Type B pancreatic cell (in vitro differentiated cells): ENCODE measurements around the gene NLGN1. TPM values are rescaled to one million over a fixed set of nuclear protein-coding genes. Genes with fewer than 3 reads are reported as not detected.

Source experiments
- DNase-seq: peaks from one replicate; pipeline ENCODE4 v3.0.0; 2021; ENCODE audit warnings: mixed read lengths; ENCODE audit not compliant: unreplicated experiment; ENCODE audit errors: extremely low spot score
- H3K27ac Mint-ChIP-seq: 2 replicates; pipeline ENCODE4 v1.8.0; 2021; ENCODE audit warnings: mild to moderate bottlenecking, mixed read lengths
- H3K27me3 Mint-ChIP-seq: 2 replicates; pipeline ENCODE4 v1.8.0; 2021; ENCODE audit warnings: mixed read lengths
- H3K36me3 Mint-ChIP-seq: 2 replicates; pipeline ENCODE4 v1.8.0; 2021; ENCODE audit warnings: mixed read lengths
- H3K4me1 Mint-ChIP-seq: one replicate; pipeline ENCODE4 v1.8.0; 2021; ENCODE audit warnings: mixed read lengths; ENCODE audit not compliant: unreplicated experiment
- H3K4me3 Mint-ChIP-seq: 2 replicates; pipeline ENCODE4 v1.8.0; 2021; ENCODE audit warnings: mild to moderate bottlenecking, mixed read lengths
- H3K9me3 Mint-ChIP-seq: 2 replicates; pipeline ENCODE4 v1.8.0; 2021; ENCODE audit warnings: mixed read lengths
- total RNA-seq: library from RNA; stranded (reverse); gene quantifications from 2 replicates; pipeline ENCODE4 v1.2.1, GENCODE V29; 2021; ENCODE audit warnings: low replicate concordance
- TF ChIP-seq, protein P1 (sequence below): fragments of 200-600 bp; sonication (generic); conservative IDR thresholded peaks from 2 replicates; pipeline ENCODE4 v1.5.0; 2021; ENCODE audit warnings: antibody characterized with exemption, mild to moderate bottlenecking

Gene NLGN1
- total RNA-seq, 1 donor from 2014 or later = 12.6 TPM

DNA sequence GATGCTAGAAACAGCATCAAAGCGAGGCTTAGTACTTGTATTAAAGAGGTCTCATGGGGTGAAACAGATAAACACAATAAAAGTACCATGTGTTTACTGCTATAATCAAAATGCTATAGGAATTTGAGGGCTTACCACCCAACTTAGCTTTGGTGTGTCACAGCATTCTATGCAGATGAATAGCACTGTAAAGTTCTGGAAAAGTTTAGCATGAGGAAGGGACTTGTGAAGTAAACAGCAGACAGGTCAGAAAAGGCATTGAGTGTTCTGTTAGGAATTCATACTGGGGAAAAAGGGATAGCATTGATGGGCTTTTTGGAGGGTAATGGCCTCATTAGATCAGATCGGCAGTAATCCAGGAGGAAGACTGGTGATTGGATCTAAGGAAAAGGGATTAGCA is 505.3 kb downstream of the NLGN1 start:
- no peaks in the 10 kb centered on the region for H3K27me3 Mint-ChIP-seq
- no peak overlapping the region for H3K4me3 Mint-ChIP-seq

DNA sequence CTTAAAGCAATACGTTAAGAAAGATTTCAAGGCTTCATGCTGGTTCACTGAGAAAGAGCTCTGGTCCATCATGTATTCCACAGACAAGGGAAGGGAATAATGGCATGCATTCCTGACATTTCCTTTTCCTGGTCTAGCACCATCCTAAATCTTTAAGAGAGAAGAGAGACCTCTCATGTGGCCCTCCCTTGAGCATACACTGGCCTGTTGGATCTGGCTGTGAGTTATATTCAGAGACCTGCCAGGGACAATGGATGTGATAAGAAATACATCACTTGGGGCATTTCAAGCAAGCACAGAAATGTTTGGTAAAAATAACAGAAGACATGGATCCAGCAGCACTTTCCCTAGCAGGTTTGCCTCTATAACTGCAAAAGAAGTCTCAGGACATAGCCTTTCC is 507.8 kb downstream of the NLGN1 start:
- no peak for DNase-seq
- H3K4me3 Mint-ChIP-seq = no peak overlapping the region
- H3K27me3 Mint-ChIP-seq = no peaks in the 10 kb centered on the region
- H3K36me3 Mint-ChIP-seq = no peaks in the 10 kb centered on the region
- TF ChIP-seq, protein P1, sequence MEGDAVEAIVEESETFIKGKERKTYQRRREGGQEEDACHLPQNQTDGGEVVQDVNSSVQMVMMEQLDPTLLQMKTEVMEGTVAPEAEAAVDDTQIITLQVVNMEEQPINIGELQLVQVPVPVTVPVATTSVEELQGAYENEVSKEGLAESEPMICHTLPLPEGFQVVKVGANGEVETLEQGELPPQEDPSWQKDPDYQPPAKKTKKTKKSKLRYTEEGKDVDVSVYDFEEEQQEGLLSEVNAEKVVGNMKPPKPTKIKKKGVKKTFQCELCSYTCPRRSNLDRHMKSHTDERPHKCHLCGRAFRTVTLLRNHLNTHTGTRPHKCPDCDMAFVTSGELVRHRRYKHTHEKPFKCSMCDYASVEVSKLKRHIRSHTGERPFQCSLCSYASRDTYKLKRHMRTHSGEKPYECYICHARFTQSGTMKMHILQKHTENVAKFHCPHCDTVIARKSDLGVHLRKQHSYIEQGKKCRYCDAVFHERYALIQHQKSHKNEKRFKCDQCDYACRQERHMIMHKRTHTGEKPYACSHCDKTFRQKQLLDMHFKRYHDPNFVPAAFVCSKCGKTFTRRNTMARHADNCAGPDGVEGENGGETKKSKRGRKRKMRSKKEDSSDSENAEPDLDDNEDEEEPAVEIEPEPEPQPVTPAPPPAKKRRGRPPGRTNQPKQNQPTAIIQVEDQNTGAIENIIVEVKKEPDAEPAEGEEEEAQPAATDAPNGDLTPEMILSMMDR = no peak
- no peaks in the 10 kb centered on the region for H3K9me3 Mint-ChIP-seq
- H3K4me1 Mint-ChIP-seq = peaks cover 6% of the 10 kb centered on the region
- no peak overlapping the region for H3K27ac Mint-ChIP-seq

More for the DNA sequence above, 505.3 kb downstream of the NLGN1 start:
- DNase-seq = no peak
- TF ChIP-seq, protein P1 = no peak
- Mint-ChIP-seq H3K36me3 (no peaks in the 10 kb centered on the region), H3K27ac (no peak overlapping the region), H3K4me1 (peaks cover 6% of the 10 kb centered on the region), H3K9me3 (no peaks in the 10 kb centered on the region)

DNA sequence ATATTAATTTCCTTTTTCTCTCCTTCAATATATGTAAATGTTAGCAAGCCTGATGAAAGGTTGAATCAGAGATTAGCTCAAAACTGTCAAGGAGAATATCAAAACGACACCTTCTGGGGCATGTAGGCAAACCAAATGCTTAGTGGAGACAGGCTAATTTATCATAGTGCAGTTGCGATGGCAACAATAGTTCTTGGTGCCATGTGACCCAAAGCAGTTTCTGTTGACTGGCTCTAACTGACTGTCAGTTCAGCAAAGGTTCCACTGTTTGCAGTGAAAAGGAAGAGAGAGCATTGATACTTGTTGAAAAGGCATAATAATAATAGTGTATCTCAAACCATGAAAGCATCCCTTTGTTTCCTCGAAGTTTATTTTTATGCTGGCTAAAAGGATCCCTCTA is 513.9 kb downstream of the NLGN1 start:
- Mint-ChIP-seq H3K4me1 (peaks cover 32% of the 10 kb centered on the region), H3K9me3 (no peaks in the 10 kb centered on the region), H3K27me3 (no peaks in the 10 kb centered on the region), H3K27ac (no peak overlapping the region), H3K4me3 (no peak overlapping the region), H3K36me3 (no peaks in the 10 kb centered on the region)
- no peak for DNase-seq
- TF ChIP-seq, protein P1 = no peak

DNA sequence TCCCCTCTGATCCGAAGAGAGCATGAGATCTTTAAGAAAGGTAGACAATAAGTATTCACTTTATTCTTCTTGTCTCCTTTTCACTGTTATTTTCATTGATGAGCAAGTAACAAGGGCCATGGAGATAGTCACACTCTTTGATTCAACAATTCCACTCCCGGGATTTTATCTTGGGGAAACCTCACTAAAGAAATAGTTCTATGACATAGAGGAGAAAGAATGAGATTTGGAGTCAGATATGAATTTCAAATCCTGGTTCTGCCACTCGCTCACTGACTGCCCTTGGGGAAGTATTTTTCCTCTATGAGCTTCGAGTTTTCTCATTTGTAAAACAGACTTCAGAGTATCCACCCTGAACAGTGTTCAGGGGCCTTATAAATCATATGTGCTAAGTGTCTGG is 514.6 kb downstream of the NLGN1 start:
- Mint-ChIP-seq H3K4me3 (no peak overlapping the region), H3K36me3 (no peaks in the 10 kb centered on the region), H3K9me3 (no peaks in the 10 kb centered on the region), H3K27ac (peak overlapping the region; percentile 53), H3K27me3 (no peaks in the 10 kb centered on the region), H3K4me1 (peaks cover 32% of the 10 kb centered on the region)
- no peak for DNase-seq
- TF ChIP-seq, protein P1 = no peak

DNA sequence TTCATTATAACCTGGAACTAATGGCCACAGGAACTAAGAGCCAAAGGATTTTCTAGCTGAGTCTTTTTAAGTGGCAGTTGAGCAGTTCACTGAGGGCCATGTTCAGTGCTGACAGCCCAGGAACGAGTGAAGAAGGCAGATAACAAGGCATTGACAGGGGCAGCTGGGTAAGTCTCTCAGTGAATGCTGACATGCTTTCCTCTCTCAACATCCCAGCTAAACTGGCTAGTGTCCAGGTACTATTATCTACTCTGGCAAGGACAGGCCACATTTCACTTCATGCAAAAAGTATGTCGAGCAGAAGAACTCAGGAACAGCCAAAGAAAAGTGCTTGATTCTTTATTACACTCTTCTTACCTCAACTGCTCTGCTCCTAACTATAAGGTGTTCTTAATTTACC is 515.9 kb downstream of the NLGN1 start:
- H3K4me3 Mint-ChIP-seq = no peak overlapping the region
- peak overlapping the region; percentile 55 for H3K27ac Mint-ChIP-seq
- peaks cover 32% of the 10 kb centered on the region for H3K4me1 Mint-ChIP-seq
- no peaks in the 10 kb centered on the region for H3K9me3 Mint-ChIP-seq
- DNase-seq = no peak
- TF ChIP-seq, protein P1 = no peak
- no peaks in the 10 kb centered on the region for H3K36me3 Mint-ChIP-seq
- H3K27me3 Mint-ChIP-seq = no peaks in the 10 kb centered on the region

DNA sequence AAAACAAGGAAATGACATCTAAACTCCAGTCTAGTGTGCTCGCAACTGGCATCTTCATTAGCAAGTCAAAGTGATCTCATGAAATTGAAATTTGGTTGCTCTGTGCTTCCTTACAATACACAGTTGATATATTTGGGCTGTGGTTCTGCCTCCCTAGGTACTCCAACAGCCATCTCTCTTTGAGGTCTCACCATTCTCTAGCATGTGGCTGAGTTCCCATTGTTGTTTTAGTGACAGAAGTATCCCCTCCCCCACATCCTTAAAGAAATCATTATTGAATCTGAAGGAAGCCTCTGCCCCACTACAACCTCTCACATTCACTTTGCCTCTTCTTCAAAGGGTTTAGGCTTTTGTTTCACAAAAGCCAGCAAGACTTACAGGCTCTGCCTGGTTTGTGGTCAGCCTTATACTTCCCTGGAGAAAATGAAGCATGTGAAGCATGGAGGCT is 516.5 kb downstream of the NLGN1 start:
- peaks cover 32% of the 10 kb centered on the region for H3K4me1 Mint-ChIP-seq
- H3K9me3 Mint-ChIP-seq = no peaks in the 10 kb centered on the region
- H3K36me3 Mint-ChIP-seq = no peaks in the 10 kb centered on the region
- no peaks in the 10 kb centered on the region for H3K27me3 Mint-ChIP-seq
- no peak overlapping the region for H3K4me3 Mint-ChIP-seq
- TF ChIP-seq, protein P1 = no peak
- peak overlapping the region; percentile 55 for H3K27ac Mint-ChIP-seq
- no peak for DNase-seq
